Measurements from ENCODE around the gene TNS4.

DNA sequence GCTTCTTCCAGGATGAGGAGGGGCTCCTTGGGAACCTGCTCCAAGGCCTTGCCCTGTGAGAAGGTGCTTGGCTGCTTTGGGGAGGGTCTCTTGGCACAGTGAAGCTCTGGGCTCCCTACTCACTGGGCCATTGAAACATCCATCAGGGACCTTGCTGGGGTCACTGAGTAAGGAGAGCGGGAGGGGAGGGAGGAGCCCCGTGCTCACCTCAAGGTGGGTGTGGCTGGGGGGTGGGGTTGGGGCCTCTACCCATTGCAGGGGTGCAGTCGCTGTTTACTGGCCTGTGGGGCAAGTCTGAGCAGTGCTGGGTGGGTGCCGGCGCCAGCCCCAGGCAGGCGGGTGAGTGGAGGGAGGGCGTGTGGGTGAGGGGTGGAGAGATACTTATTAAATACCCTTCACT is 9.9 kb downstream of the TNS4 start:
- TF ChIP-seq, protein P1, sequence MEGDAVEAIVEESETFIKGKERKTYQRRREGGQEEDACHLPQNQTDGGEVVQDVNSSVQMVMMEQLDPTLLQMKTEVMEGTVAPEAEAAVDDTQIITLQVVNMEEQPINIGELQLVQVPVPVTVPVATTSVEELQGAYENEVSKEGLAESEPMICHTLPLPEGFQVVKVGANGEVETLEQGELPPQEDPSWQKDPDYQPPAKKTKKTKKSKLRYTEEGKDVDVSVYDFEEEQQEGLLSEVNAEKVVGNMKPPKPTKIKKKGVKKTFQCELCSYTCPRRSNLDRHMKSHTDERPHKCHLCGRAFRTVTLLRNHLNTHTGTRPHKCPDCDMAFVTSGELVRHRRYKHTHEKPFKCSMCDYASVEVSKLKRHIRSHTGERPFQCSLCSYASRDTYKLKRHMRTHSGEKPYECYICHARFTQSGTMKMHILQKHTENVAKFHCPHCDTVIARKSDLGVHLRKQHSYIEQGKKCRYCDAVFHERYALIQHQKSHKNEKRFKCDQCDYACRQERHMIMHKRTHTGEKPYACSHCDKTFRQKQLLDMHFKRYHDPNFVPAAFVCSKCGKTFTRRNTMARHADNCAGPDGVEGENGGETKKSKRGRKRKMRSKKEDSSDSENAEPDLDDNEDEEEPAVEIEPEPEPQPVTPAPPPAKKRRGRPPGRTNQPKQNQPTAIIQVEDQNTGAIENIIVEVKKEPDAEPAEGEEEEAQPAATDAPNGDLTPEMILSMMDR (conservative IDR thresholded peaks at IDR 0.05 in 1 of 2, IDR thresholded peaks at IDR 0.05 in 1 of 2; ENCODE audit: low read depth in 1 of 2, low read length in 2 of 2): no peak
- no peak for TF ChIP-seq EZH2 (IDR thresholded peaks at IDR 0.05; ENCODE audit: low read length, missing control alignments)

Measured in fibroblast of lung (primary cell).